Mammary epithelial cell (primary cell): ENCODE measurements around the gene NPAS3.

Source experiments
- EZH2 ChIP-seq: IDR thresholded peaks from 2 replicates; pipeline ENCODE4 v1.6.1; 2012; ENCODE audit warnings: low read length, inconsistent platforms, borderline replicate concordance
- TF ChIP-seq, protein P1 (sequence below), 2 donors: IDR thresholded peaks in 1 of 2; conservative IDR thresholded peaks in 1 of 2; 2 replicates each; pipeline ENCODE4 v1.5.1; 2011 to 2012; ENCODE audit warnings: inconsistent platforms in 2 of 2, low read length in 2 of 2, mild to moderate bottlenecking in 2 of 2, control low read depth in 1 of 2, low read depth in 1 of 2; ENCODE audit not compliant: insufficient read depth in 1 of 2; ENCODE audit errors: extremely low read depth in 1 of 2

- TF ChIP-seq, protein P1, sequence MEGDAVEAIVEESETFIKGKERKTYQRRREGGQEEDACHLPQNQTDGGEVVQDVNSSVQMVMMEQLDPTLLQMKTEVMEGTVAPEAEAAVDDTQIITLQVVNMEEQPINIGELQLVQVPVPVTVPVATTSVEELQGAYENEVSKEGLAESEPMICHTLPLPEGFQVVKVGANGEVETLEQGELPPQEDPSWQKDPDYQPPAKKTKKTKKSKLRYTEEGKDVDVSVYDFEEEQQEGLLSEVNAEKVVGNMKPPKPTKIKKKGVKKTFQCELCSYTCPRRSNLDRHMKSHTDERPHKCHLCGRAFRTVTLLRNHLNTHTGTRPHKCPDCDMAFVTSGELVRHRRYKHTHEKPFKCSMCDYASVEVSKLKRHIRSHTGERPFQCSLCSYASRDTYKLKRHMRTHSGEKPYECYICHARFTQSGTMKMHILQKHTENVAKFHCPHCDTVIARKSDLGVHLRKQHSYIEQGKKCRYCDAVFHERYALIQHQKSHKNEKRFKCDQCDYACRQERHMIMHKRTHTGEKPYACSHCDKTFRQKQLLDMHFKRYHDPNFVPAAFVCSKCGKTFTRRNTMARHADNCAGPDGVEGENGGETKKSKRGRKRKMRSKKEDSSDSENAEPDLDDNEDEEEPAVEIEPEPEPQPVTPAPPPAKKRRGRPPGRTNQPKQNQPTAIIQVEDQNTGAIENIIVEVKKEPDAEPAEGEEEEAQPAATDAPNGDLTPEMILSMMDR (conservative IDR thresholded peaks at IDR 0.05 in 1 of 2, IDR thresholded peaks at IDR 0.05 in 1 of 2; ENCODE audit: extremely low read depth in 1 of 2, insufficient read depth in 1 of 2, low read depth in 1 of 2, low read length in 2 of 2), result no peak
- TF ChIP-seq EZH2, result no peak
These were observed 298.5 kb downstream of the NPAS3 start for GRCh38 chr14:33237115-33237740.
